WTC11 (cell line): ENCODE data around the gene TSPAN5.

Experiments used
- ATF2 ChIP-seq: sonication (generic); formaldehyde crosslinking; IDR thresholded peaks from 2 replicates; pipeline ENCODE4 v1.8.1; 2022; ENCODE audit warnings: low read depth, missing genetic modification reagents, borderline replicate concordance
- CTCF ChIP-seq: fragments of 200-600 bp; IDR thresholded peaks from 2 replicates; pipeline ENCODE4 v1.8.0; 2022; ENCODE audit warnings: antibody characterized with exemption
- E2F4 ChIP-seq: sonication (generic); formaldehyde crosslinking; IDR thresholded peaks from 2 replicates; pipeline ENCODE4 v1.8.1; 2022; ENCODE audit warnings: low read depth, mild to moderate bottlenecking, moderate library complexity, missing genetic modification reagents, borderline replicate concordance
- IRF2 ChIP-seq: sonication (generic); formaldehyde crosslinking; IDR thresholded peaks from 2 replicates; pipeline ENCODE4 v1.8.0; 2022; ENCODE audit warnings: low read depth, missing genetic modification reagents, borderline replicate concordance
- JUN ChIP-seq: sonication (generic); formaldehyde crosslinking; IDR thresholded peaks from 2 replicates; pipeline ENCODE4 v1.8.0; 2023; ENCODE audit warnings: mild to moderate bottlenecking, missing genetic modification reagents
- MAX ChIP-seq: sonication (generic); formaldehyde crosslinking; IDR thresholded peaks from 2 replicates; pipeline ENCODE4 v1.8.0; 2022; ENCODE audit warnings: mild to moderate bottlenecking, missing genetic modification reagents
- NFE2L1 ChIP-seq: sonication (generic); formaldehyde crosslinking; IDR thresholded peaks from 2 replicates; pipeline ENCODE4 v1.8.1; 2023; ENCODE audit warnings: missing genetic modification reagents
- ZBTB43 ChIP-seq: sonication (generic); formaldehyde crosslinking; IDR thresholded peaks from 2 replicates; pipeline ENCODE4 v1.8.1; 2023; ENCODE audit warnings: mild to moderate bottlenecking, missing genetic modification reagents

GRCh38 chr4:98470366-98470765, 188.0 kb downstream of the TSPAN5 start:
- TF ChIP-seq MAX (CRISPR knock-in tag) = no peak
- TF ChIP-seq ATF2 (CRISPR knock-in tag) = no peak
- no peak for TF ChIP-seq ZBTB43 (CRISPR knock-in tag)
- TF ChIP-seq E2F4 (CRISPR knock-in tag) = no peak
- TF ChIP-seq NFE2L1 (CRISPR knock-in tag) = no peak
- no peak for TF ChIP-seq JUN
- TF ChIP-seq CTCF = no peak
- no peak for TF ChIP-seq IRF2 (CRISPR knock-in tag)
